ENCODE data around the gene SEL1L. TPM values are rescaled to one million over a fixed set of nuclear protein-coding genes. Genes with fewer than 3 reads are reported as not detected.
A peak's percentile ranks its signal among the peaks of the same experiment; 100 is the strongest.

Gene SEL1L
- total RNA-seq, 1 donor from 2014 or later, result 74.7 TPM

DNA sequence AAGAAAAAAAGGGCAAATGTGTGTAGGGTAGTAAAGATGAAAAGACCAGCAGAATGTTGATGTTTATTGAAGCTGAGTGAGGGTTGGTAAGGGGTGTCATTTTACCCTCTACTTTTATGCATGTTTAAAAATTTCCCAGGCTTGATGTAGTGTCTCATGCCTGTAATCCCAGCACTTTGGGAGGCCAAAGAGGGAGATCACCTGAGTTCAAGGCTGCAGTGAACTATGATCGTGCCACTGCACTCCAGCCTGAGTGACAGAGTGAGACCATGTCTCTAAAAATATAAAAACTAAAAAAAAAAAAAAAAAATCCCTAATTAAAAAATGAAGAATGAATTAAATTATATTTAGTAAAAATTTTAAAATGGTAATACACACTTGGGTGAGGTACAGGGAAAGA lies 8.5 kb downstream of the SEL1L start:
- H3K9me3 Mint-ChIP-seq, result no peaks in the 10 kb centered on the region
- no peak overlapping the region for H3K27ac Mint-ChIP-seq
- TF ChIP-seq, protein P1, sequence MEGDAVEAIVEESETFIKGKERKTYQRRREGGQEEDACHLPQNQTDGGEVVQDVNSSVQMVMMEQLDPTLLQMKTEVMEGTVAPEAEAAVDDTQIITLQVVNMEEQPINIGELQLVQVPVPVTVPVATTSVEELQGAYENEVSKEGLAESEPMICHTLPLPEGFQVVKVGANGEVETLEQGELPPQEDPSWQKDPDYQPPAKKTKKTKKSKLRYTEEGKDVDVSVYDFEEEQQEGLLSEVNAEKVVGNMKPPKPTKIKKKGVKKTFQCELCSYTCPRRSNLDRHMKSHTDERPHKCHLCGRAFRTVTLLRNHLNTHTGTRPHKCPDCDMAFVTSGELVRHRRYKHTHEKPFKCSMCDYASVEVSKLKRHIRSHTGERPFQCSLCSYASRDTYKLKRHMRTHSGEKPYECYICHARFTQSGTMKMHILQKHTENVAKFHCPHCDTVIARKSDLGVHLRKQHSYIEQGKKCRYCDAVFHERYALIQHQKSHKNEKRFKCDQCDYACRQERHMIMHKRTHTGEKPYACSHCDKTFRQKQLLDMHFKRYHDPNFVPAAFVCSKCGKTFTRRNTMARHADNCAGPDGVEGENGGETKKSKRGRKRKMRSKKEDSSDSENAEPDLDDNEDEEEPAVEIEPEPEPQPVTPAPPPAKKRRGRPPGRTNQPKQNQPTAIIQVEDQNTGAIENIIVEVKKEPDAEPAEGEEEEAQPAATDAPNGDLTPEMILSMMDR (IDR thresholded peaks at IDR 0.05; ENCODE audit: unreplicated experiment), result no peak
- H3K4me1 Mint-ChIP-seq, result peaks cover 7% of the 10 kb centered on the region
- no peak overlapping the region for H3K4me3 Mint-ChIP-seq
- no peaks in the 10 kb centered on the region for H3K27me3 Mint-ChIP-seq (ENCODE audit: low read depth)
- DNase-seq (ENCODE audit: low spot score in 2 of 2, unreplicated experiment in 2 of 2), result no peak
- H3K36me3 Mint-ChIP-seq, result peaks cover 28% of the 10 kb centered on the region

DNA sequence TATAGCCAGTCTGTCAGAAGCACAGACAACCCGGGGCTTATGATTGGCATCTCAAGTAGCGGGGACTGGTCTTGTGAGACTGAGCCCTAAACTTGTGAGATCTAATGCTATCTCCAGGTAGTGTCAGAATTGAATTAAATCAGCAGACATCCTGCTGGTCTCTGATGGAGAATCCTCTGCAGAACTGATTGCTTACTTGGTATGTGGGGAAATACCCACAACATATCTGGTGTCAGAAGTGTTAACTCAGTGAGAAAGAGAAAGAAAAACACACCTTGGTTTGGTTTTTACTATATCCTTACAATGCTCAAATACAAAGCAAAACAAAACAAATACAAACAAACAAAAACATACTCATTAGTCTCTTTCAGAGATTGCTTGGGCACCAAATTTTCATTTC lies 10.0 kb downstream of the SEL1L start:
- H3K4me3 Mint-ChIP-seq, result no peak overlapping the region
- H3K27me3 Mint-ChIP-seq (ENCODE audit: low read depth), result no peaks in the 10 kb centered on the region
- no peaks in the 10 kb centered on the region for H3K9me3 Mint-ChIP-seq
- peaks cover 39% of the 10 kb centered on the region for H3K36me3 Mint-ChIP-seq
- H3K4me1 Mint-ChIP-seq, result peaks cover 20% of the 10 kb centered on the region
- DNase-seq (ENCODE audit: low spot score in 2 of 2, unreplicated experiment in 2 of 2), result no peak
- no peak overlapping the region for H3K27ac Mint-ChIP-seq
- TF ChIP-seq, protein P1 (IDR thresholded peaks at IDR 0.05; ENCODE audit: unreplicated experiment), result no peak

- Mint-ChIP-seq H3K4me3 (no peak overlapping the region), H3K9me3 (no peaks in the 10 kb centered on the region), H3K36me3 (peaks cover 39% of the 10 kb centered on the region), H3K27me3 (ENCODE audit: low read depth) (no peaks in the 10 kb centered on the region), H3K4me1 (peaks cover 20% of the 10 kb centered on the region), H3K27ac (peak overlapping the region; percentile 14)
- TF ChIP-seq, protein P1 (IDR thresholded peaks at IDR 0.05; ENCODE audit: unreplicated experiment), result no peak
- no peak for DNase-seq (ENCODE audit: low spot score in 2 of 2, unreplicated experiment in 2 of 2)
Measured at GRCh38 chr14:81523016-81523415, 10.6 kb downstream of the SEL1L start.

- no peak for DNase-seq (ENCODE audit: low spot score in 2 of 2, unreplicated experiment in 2 of 2)
- Mint-ChIP-seq H3K9me3 (no peaks in the 10 kb centered on the region), H3K27me3 (ENCODE audit: low read depth) (no peaks in the 10 kb centered on the region), H3K27ac (no peak overlapping the region), H3K4me3 (no peak overlapping the region), H3K36me3 (peaks cover 30% of the 10 kb centered on the region), H3K4me1 (peaks cover 34% of the 10 kb centered on the region)
- TF ChIP-seq, protein P1 (IDR thresholded peaks at IDR 0.05; ENCODE audit: unreplicated experiment), result no peak
Measured at GRCh38 chr14:81521356-81521755, 12.3 kb downstream of the SEL1L start.

- H3K27me3 Mint-ChIP-seq (ENCODE audit: low read depth), result no peaks in the 10 kb centered on the region
- H3K4me1 Mint-ChIP-seq, result peaks cover 34% of the 10 kb centered on the region
- TF ChIP-seq, protein P1 (IDR thresholded peaks at IDR 0.05; ENCODE audit: unreplicated experiment), result no peak
- peak overlapping the region; percentile 87 for H3K27ac Mint-ChIP-seq
- H3K36me3 Mint-ChIP-seq, result peaks cover 37% of the 10 kb centered on the region
- DNase-seq (ENCODE audit: low spot score in 2 of 2, unreplicated experiment in 2 of 2), result no peak
- no peaks in the 10 kb centered on the region for H3K9me3 Mint-ChIP-seq
- H3K4me3 Mint-ChIP-seq, result no peak overlapping the region
Measured at GRCh38 chr14:81519200-81520011, 14.2 kb downstream of the SEL1L start.

Data from mesothelial cell of epicardium (in vitro differentiated cells).